CD4-positive, alpha-beta T cell treated with Interleukin-12 subunit alpha and Interleukin-12 subunit beta, for 1 hour (primary cell): ENCODE results near the gene KDM5B.
A peak's percentile ranks its signal among the peaks of the same experiment; 100 is the strongest.
"Not testable (repeated sequence)": the region's sequence is repeated elsewhere in the genome, so short reads cannot be mapped to it uniquely, and the experiment has no call there.

Experiments used
- DNase-seq: peaks from one replicate; pipeline ENCODE4 v3.0.0-alpha.2; 2020

KDM5B gene

GRCh38 chr1:202812176-202813026 is 4.2 kb upstream of the KDM5B start:
- DNase-seq, result no peak

- DNase-seq, result peak; percentile 34
These were observed 3.3 kb upstream of the KDM5B start for GRCh38 chr1:202811296-202812175.

- peak; percentile 91 for DNase-seq
These were observed 2.5 kb upstream of the KDM5B start, which contains the start of gene PCAT6 for GRCh38 chr1:202810615-202811295. Gene PCAT6, plus strand, starts transcription at chr1:202810954.

DNA sequence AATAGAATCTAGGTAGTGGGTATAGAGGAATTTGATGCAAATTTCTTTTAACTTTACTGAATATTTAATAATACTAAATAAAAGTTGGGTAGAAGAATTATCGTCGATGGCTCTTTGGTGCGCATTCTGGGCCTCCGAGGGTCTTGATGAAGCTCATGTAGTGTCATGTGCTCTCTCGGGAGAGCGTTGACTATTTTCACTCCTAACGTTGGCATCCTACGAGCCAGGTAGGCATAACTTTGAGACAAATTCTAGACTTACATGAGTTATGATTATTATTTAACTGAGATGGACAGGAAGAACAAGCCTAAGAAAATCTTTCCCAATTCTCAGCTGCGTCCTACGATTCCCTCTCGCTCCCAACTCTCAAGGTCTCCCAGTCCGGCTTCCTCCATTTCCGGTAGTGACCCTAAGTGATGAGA is 2.0 kb upstream of the KDM5B start:
- no peak for DNase-seq

- DNase-seq, result no peak
These were observed 1.5 kb upstream of the KDM5B start for GRCh38 chr1:202809597-202810159.

DNA sequence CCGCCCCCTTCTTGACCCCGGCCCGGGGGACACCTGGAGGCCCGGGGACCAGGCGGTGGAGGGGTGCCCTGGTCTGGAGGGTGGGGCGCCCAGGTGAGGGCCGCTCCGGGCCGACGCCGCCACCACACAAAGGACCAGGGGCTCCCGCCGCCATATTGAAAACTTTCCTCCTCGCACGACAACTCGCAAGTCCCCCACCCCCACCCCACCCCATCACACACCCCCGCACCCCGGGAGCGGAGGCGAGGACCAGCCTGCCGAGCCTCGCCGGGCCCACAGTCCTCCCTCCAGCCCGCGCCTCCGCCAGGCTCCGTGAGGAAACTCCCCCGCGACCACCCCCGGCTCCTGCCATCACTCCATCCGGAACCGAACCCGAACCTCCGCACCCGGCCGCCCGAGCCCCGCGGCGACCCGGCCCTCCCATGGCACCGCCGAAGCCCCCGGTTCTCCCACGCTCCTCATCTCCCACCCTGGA is 733 bp downstream of the KDM5B start:
- DNase-seq, result peak; percentile 37

DNA sequence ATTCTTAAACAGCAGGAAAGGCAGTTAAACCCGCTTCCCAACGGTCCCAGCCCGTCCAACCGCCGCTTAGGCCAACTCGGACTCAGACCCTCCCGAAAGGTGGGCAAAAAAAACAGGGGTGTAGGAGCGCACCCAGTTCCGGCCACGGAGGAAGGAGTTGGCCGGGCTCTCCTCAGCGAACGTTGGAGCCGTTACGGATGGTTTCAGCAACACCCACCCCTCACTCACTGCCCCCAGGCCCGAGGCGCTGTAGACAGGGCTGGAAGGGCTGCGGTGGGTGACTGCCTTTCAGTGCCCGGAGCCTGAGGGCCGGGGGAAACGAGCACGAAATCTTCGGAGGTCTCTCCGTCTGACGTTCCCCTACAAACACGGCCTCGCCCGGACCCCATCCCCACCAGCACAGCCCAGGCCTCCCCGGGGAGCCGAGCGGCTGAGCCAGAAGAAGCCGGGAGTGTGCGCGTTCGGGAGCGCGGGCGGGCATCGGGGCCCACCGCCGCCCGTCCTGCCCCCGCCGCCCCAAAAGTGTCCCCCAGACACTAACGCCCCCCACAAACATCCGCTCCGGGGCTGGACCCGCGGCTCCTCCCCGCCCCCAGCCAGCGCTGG is 1.3 kb downstream of the KDM5B start:
- peak; percentile 4 for DNase-seq

GRCh38 chr1:202805886-202806844 is 2.1 kb downstream of the KDM5B start:
- peak; percentile 11 for DNase-seq

- no peak for DNase-seq
These were observed 4.1 kb downstream of the KDM5B start for GRCh38 chr1:202804126-202804525.

DNA sequence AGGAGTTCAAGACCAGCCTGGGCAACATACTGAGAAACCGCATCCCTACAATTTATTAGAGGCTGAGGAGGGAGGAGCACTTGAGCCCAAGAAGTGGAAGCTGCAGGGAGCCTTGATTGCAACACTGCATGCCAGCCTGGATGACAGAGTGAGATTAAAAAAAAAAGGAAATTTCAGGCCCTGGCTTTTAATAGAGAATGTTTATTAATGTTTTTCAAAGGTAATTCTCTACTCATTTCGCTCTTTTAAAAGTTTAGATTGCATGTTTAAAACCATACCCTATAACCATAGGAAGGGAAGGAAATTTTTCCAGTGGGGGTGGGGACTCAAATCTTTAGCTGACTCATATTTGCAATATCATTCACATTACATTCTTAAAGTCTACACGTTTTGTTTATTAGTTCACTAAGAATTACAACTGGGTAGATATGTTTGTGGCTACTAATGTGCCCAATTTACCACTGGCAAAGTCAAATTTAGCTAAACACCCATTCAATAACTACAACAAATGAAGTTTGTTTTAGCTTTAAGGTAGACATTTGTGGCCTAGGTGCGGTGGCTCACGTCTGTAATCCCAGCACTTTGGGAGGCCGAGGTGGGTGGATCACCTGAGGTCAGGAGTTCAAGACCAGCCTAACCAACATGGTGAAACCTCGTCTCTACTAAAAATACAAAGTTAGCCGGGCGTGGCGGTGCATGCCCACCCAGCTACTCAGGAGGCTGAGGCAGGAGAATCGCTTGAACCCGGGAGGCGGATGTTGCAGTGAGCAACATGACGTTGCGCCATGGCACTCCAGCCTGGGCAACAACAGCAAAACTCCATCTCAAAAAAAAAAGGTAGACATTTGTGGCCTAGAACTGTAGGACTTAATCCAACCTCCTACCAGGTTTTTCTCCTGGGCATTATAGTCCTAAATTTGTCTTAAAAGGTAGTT is 5.0 kb downstream of the KDM5B start:
- DNase-seq, result no peak

GRCh38 chr1:202802034-202802433 is 6.2 kb downstream of the KDM5B start:
- no peak for DNase-seq

- DNase-seq, result no peak
These were observed 7.0 kb downstream of the KDM5B start for GRCh38 chr1:202801175-202801574.

DNA sequence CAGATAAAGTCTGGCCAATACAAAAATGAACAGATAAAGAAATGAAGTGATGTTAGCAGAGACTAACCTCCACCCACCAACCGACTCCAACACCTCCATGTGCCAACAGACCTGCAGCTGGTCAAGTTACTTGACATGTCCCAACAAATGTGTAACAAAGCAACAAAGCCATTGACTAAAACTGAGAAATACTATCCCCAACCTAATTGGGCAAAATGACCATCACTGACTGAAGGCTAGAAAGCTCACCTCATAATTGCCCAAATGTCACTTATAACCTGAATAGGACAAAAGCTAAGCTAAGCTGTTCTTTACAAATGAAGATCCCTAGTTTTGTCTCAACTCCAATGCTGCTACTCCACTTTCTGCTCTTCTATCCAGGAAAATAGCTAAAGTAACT is 7.5 kb downstream of the KDM5B start:
- no peak for DNase-seq

GRCh38 chr1:202798792-202799331 is 9.4 kb downstream of the KDM5B start:
- DNase-seq, result no peak

GRCh38 chr1:202798260-202798659 is 10.0 kb downstream of the KDM5B start:
- DNase-seq, result no peak

GRCh38 chr1:202796670-202797069 is 11.6 kb downstream of the KDM5B start:
- no peak for DNase-seq

DNA sequence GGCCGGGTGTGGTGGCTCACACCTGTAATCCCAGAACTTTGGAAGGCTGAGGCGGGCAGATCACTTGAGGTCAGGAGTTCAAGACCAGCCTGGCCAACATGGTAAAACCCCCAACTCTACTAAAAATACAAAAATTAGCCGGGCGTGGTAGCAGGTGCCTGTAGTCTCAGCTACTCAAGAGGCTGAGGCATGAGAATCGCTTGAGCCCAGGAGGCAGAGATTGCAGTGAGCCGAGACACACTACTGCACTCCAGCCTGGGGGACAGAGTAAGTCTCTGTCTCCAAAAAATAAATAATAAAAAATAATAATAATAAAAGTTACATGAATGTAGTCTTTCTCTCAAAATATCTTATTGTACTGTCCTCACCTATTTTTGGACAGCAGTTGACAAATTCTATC is 13.3 kb downstream of the KDM5B start:
- not testable (repeated sequence) for DNase-seq

- no peak for DNase-seq
These were observed 14.0 kb downstream of the KDM5B start for GRCh38 chr1:202794051-202794740.
